Measurements from ENCODE around the gene TRERF1.

DNA sequence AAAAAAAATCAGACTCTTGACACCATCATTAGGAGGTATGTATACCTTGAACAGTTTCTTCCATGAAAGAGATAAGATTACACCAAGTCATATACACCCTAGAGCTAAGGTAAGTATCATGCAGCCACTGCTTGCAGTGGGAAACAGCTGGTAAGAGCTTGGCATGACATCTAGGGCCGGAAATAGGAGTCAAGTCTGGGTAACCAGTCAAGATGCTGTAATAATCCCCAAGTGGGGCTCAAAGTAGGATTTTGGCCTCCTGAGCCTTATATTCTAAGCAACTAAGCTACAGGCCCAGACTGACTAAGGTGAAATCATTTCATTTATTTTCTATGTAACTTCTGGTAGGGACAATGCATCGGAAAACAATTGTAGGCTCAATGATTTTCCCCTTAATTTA is 23.9 kb downstream of the TRERF1 start:
- no peak for TF ChIP-seq EZH2 (IDR thresholded peaks at IDR 0.05; ENCODE audit: low read length)
- TF ChIP-seq, protein P1, sequence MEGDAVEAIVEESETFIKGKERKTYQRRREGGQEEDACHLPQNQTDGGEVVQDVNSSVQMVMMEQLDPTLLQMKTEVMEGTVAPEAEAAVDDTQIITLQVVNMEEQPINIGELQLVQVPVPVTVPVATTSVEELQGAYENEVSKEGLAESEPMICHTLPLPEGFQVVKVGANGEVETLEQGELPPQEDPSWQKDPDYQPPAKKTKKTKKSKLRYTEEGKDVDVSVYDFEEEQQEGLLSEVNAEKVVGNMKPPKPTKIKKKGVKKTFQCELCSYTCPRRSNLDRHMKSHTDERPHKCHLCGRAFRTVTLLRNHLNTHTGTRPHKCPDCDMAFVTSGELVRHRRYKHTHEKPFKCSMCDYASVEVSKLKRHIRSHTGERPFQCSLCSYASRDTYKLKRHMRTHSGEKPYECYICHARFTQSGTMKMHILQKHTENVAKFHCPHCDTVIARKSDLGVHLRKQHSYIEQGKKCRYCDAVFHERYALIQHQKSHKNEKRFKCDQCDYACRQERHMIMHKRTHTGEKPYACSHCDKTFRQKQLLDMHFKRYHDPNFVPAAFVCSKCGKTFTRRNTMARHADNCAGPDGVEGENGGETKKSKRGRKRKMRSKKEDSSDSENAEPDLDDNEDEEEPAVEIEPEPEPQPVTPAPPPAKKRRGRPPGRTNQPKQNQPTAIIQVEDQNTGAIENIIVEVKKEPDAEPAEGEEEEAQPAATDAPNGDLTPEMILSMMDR (optimal IDR thresholded peaks at IDR 0.05 in 1 of 3, IDR thresholded peaks at IDR 0.05 in 1 of 3, conservative IDR thresholded peaks at IDR 0.05 in 1 of 3; ENCODE audit: extremely low read depth in 1 of 3, insufficient read depth in 2 of 3, low read length in 3 of 3) = no peak

Data from keratinocyte (primary cell).